Gastrocnemius medialis (tissue), 4 donors: Measurements from ENCODE around the gene TUBB. TPM values are rescaled to one million over a fixed set of nuclear protein-coding genes. Genes with fewer than 3 reads are reported as not detected.

ENCODE experiments used
- ATAC-seq, 2 donors: fragments of 150-250 bp; one replicate each; pipeline ENCODE4 v1.9.1; 2016
- DNase-seq, 2 donors: peaks; one replicate each; pipeline ENCODE4 v3.0.0-alpha.2; 2019
- H3K27ac ChIP-seq, 4 donors: fragments of 200-600 bp; sonication (generic); 1 replicate in 1 of 4; 2 replicates in 3 of 4; pipeline ENCODE4 v1.5.1; 2016 to 2018; ENCODE audit warnings: mild to moderate bottlenecking in 2 of 4, moderate library complexity in 1 of 4
- H3K27me3 ChIP-seq, 3 donors: fragments of 200-600 bp; sonication (generic) in 2 of 3; 1 replicate in 1 of 3; 2 replicates in 2 of 3; pipeline versions ENCODE4 v1.5.1 to v1.6.0; 2016 to 2019; ENCODE audit warnings: mild to moderate bottlenecking in 1 of 3, moderate library complexity in 1 of 3
- H3K36me3 ChIP-seq, 2 donors: fragments of 200-600 bp; sonication (generic) in 1 of 2; one replicate each; pipeline ENCODE4 v1.5.1; 2017 to 2018
- H3K4me1 ChIP-seq, 2 donors: fragments of 200-600 bp; sonication (generic) in 1 of 2; one replicate each; pipeline ENCODE4 v1.5.1; 2016 to 2017; ENCODE audit warnings: mild to moderate bottlenecking in 2 of 2
- H3K4me3 ChIP-seq, 4 donors: fragments of 200-600 bp; sonication (generic) in 3 of 4; 1 replicate in 1 of 4; 2 replicates in 3 of 4; pipeline ENCODE4 v1.5.1; 2016 to 2019; ENCODE audit warnings: mild to moderate bottlenecking in 2 of 4
- H3K9me3 ChIP-seq, 3 donors: fragments of 200-600 bp; sonication (generic) in 2 of 3; 1 replicate in 1 of 3; 2 replicates in 2 of 3; pipeline ENCODE4 v1.5.1; 2016 to 2019
- POLR2A ChIP-seq, 2 donors: fragments of 450-650 bp; IDR thresholded peaks; one replicate each; pipeline ENCODE4 v1.6.1; 2017; ENCODE audit warnings: antibody characterized with exemption in 2 of 2, mild to moderate bottlenecking in 2 of 2, moderate library complexity in 2 of 2
- in situ Hi-C, 4 donors: fragments of 200-750 bp; cut with MboI; loops; one replicate each; pipeline versions ENCODE4 v1.15.0 to v1.8.0; 2017; ENCODE audit warnings: low sequenced_read_pairs in 4 of 4
- intact Hi-C: fragments of 100-400 bp; cut with DNase I; formaldehyde crosslinking; loops from one replicate; pipeline ENCODE4 v1.15.1; 2023; ENCODE audit warnings: low total_unique reads
- total RNA-seq, 4 donors: library from RNA; depleted of rRNA; stranded (reverse); fragments of >200 nt; gene quantifications; one replicate each; pipeline versions ENCODE4 v1.1.0 to v1.2.3, GENCODE V29; 2016
- TF ChIP-seq, protein P1 (sequence below), 5 experiments: fragments of 450-650 bp in 3 of 5; fragments of 200-600 bp in 2 of 5; sonication (generic) in 2 of 5; IDR thresholded peaks in 4 of 5; conservative IDR thresholded peaks in 1 of 5; 1 replicate in 4 of 5; 2 replicates in 1 of 5; pipeline ENCODE4 v1.5.1; 2016 to 2019; ENCODE audit warnings: antibody characterized with exemption in 5 of 5, mild to moderate bottlenecking in 3 of 5, moderate library complexity in 3 of 5

The TUBB gene
- total RNA-seq, 4 donors from 2014 or later: 79.7 to 294 (median 193) TPM

DNA sequence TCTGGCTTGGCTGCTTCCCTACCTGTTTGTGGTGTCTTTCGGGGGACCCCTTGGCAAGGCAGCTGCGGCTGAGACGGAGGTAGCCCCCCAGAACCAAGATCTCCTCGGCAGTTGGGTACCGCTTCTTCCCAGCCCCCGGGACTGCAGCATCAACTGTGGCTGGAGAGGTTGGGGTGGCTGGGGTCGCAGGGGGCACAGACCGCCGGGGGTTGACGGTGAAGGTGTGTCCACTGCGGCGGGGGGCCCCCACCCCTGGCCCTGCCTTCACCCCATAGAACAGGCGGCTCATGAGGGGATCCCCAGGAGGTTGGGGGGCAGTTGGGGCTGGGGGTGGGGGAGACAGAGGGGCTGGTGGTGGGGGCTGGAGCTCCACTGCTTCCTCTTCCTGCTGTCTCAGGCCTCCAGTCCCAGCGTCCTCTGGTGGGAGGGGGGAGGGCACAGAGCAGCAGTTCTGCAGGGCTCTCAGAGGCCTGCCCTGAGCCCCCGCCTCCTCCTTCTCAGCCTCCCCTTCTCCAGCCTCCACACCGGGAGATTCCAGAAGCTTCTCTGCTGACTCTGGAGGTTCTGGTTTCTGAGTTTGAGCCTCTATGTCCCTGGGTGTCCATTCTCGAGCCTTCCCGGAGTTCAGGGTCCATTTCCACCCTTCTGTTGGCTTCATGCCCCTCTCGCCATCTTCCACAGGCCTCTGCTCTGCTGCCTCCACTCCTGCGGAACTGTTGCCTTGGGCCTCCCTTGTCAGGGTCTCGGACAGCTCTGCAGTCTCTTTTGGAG is 35.6 kb upstream of the TUBB start:
- in situ Hi-C loops: loop anchor here in 3 of 4 donors (5.0 to 10.0 kb wide), 2 partner anchors 38 to 140 kb away; partner anchors contain the start of gene TUBB (in 3 of the 3)
- Histone ChIP-seq H3K27me3 (peaks cover 0 to 2% (median 0%) of the 10 kb centered on the region in 3 donors), H3K27ac (peak overlapping the region; percentile 93 to 99 (median 97)), H3K36me3 (peaks cover 0 to 4% of the 10 kb centered on the region in 2 donors), H3K4me1 (peaks cover 35 to 36% of the 10 kb centered on the region in 2 donors), H3K9me3 (no peaks in the 10 kb centered on the region), H3K4me3 (peak overlapping the region; percentile 67 to 97 (median 96))
- intact Hi-C loops: loop anchor here (5.0 kb wide), 2 partner anchors 198 to 513 kb away; partner anchors contain the start of gene DDR1
- TF ChIP-seq, protein P1, sequence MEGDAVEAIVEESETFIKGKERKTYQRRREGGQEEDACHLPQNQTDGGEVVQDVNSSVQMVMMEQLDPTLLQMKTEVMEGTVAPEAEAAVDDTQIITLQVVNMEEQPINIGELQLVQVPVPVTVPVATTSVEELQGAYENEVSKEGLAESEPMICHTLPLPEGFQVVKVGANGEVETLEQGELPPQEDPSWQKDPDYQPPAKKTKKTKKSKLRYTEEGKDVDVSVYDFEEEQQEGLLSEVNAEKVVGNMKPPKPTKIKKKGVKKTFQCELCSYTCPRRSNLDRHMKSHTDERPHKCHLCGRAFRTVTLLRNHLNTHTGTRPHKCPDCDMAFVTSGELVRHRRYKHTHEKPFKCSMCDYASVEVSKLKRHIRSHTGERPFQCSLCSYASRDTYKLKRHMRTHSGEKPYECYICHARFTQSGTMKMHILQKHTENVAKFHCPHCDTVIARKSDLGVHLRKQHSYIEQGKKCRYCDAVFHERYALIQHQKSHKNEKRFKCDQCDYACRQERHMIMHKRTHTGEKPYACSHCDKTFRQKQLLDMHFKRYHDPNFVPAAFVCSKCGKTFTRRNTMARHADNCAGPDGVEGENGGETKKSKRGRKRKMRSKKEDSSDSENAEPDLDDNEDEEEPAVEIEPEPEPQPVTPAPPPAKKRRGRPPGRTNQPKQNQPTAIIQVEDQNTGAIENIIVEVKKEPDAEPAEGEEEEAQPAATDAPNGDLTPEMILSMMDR (IDR thresholded peaks at IDR 0.05 in 4 of 5, conservative IDR thresholded peaks at IDR 0.05 in 1 of 5): no peak
- no peak for TF ChIP-seq POLR2A (IDR thresholded peaks at IDR 0.05)
- ATAC-seq (no peak), DNase-seq (peak in 1 of 2 donors; percentile 44)

GRCh38 chr6:30685157-30686008 is 34.8 kb upstream of the TUBB start:
- Histone ChIP-seq H3K27me3 (peaks cover 0 to 2% (median 0%) of the 10 kb centered on the region in 3 donors), H3K4me3 (peak overlapping the region; percentile 67 to 97 (median 96)), H3K9me3 (no peaks in the 10 kb centered on the region), H3K36me3 (peaks cover 0 to 4% of the 10 kb centered on the region in 2 donors), H3K27ac (peak overlapping the region; percentile 93 to 99 (median 97)), H3K4me1 (peaks cover 37 to 42% of the 10 kb centered on the region in 2 donors)
- TF ChIP-seq, protein P1 (IDR thresholded peaks at IDR 0.05 in 4 of 5, conservative IDR thresholded peaks at IDR 0.05 in 1 of 5): no peak
- no peak for TF ChIP-seq POLR2A (IDR thresholded peaks at IDR 0.05)
- DNase-seq: no peak
- intact Hi-C loops: loop anchor here (5.0 kb wide), 2 partner anchors 197 to 512 kb away; partner anchors contain the start of gene DDR1
- in situ Hi-C loops: loop anchor here in 1 of 4 donors (10.0 kb wide), 1 partner anchor 139 kb away; no protein-coding TSS in a partner anchor
- ATAC-seq: no peak

- intact Hi-C loops: loop anchor here (5.0 kb wide), 2 partner anchors 196 to 511 kb away; partner anchors contain the start of gene DDR1
- ATAC-seq (peak; percentile 4 to 18), DNase-seq (peak; percentile 60 to 69)
- Histone ChIP-seq H3K9me3 (no peaks in the 10 kb centered on the region), H3K4me1 (peaks cover 39 to 45% of the 10 kb centered on the region in 2 donors), H3K27me3 (peaks cover 0 to 2% (median 0%) of the 10 kb centered on the region in 3 donors), H3K27ac (peak within 1 kb of the TSS; percentile 93 to 99 (median 97)), H3K36me3 (peaks cover 0 to 4% of the 10 kb centered on the region in 2 donors), H3K4me3 (peak within 1 kb of the TSS; percentile 67 to 97 (median 96))
- in situ Hi-C loops: loop anchor here in 1 of 4 donors (10.0 kb wide), 1 partner anchor 139 kb away; no protein-coding TSS in a partner anchor
- TF ChIP-seq, protein P1 (IDR thresholded peaks at IDR 0.05 in 4 of 5, conservative IDR thresholded peaks at IDR 0.05 in 1 of 5): no peak
- peak; percentile 13 to 35 for TF ChIP-seq POLR2A (IDR thresholded peaks at IDR 0.05)
Observed at GRCh38 chr6:30686009-30686907, 33.9 kb upstream of the TUBB start, which contains the start of gene PPP1R18. Gene PPP1R18, minus strand, starts transcription at chr6:30686645. Its CDS starts 627 bp downstream, at chr6:30686018.
